Measurements from ENCODE around the gene HJURP. TPM values are rescaled to one million over a fixed set of nuclear protein-coding genes. Genes with fewer than 3 reads are reported as not detected.
A peak's percentile ranks its signal among the peaks of the same experiment; 100 is the strongest.

Gene HJURP
- total RNA-seq, 2 experiments from 2014 or later = 98.4 to 102 TPM

DNA sequence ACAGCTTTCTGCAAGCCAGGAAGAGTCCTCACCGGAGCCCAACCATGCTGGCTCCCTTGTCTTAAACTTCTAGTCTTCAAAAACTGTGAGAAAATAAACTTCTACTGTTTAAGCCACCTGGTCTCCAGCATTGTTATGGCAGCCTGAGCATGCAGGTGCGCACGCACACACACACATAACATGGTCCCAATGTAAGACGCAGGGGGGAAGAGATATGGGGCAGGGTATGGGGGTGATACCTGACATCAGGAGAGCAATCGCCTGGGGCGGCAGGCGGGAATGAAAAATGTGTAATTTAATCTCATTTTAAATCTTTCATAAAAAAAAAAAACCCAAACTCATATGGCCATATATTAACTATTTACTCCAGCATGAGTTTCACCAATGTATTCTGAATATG lies 18.0 kb downstream of the HJURP start:
- Mint-ChIP-seq H3K4me1 (ENCODE audit: low read depth) (peaks cover 10% of the 10 kb centered on the region), H3K36me3 (peaks cover 72% of the 10 kb centered on the region), H3K9me3 (no peaks in the 10 kb centered on the region), H3K4me3 (no peak overlapping the region), H3K27ac (no peak overlapping the region), H3K27me3 (no peaks in the 10 kb centered on the region)
- intact Hi-C loops (cut with micrococcal nuclease) = no loop called here
- ChIA-PET POLR2A (no interaction called here), CTCF (no interaction called here)
- DNase-seq = no peak

DNA sequence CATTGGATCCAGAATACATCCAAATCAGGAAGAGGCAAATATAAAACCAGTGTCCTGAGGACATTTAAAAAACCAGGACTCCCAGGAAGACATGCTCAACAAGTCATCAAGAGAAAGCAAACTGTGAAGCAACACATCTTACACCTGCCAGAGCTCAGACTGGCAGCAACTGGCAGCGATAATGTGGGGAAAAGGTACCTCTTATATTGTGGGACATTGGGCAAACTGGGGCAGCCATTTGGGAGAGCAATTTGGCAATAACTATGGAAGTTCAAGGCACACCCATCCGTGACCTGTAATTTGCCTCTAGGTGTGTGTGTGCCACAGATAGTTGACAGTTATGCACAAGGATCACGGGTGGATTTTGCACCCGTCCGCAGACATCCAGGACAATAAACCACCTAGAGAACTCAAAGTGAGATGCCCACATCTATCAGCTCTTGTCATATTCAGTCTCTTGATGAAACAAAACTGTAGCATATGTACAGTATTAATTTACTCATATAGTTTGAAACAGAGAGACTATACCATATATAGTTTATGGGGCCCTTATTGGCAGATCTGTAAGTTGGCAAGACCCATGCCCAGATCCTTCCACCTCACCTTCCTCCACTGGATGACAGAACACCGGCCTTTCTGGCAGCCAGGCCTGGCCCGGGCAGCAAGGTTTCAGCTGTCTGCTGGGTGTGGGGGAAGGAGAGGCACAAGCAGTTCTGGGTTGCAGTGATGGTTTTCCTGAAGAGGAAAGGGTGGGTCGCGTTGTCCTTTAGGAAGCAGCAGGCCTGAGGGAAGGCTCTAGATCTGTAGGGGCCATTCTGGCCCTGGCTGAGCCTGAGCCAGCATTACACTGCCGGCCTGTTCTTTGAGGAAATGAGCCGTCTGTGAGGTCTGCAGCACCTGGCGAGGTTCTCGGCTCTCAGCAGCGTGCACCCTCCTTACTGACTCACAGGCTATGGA lies 18.8 kb downstream of the HJURP start:
- H3K27ac Mint-ChIP-seq = no peak overlapping the region
- DNase-seq = no peak
- ChIA-PET CTCF (no interaction called here), POLR2A (no interaction called here)
- intact Hi-C loops (cut with micrococcal nuclease) = no loop called here
- no peaks in the 10 kb centered on the region for H3K9me3 Mint-ChIP-seq
- H3K27me3 Mint-ChIP-seq = no peaks in the 10 kb centered on the region
- H3K36me3 Mint-ChIP-seq = peaks cover 64% of the 10 kb centered on the region
- peaks cover 10% of the 10 kb centered on the region for H3K4me1 Mint-ChIP-seq (ENCODE audit: low read depth)
- no peak overlapping the region for H3K4me3 Mint-ChIP-seq

DNA sequence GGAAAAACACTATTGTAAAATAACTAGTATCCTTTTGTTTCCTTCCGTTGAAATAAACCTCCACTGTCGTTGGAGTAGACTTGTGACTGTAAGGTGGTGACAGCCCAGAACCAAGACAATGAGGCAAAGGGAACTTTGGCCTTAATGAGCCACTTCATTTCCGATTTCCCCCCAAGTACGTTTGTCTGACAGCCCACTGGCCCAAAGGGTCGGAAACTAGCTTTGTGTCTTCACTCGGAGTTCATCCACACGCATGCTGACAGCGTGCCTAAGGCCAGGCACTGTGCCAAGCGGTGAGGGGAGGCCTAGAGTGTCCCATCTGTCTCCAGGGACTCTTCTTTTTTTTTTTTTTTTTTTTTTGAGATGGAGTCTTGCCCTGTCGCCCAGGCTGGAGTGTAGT lies 21.0 kb downstream of the HJURP start:
- CTCF ChIA-PET = no interaction called here

DNA sequence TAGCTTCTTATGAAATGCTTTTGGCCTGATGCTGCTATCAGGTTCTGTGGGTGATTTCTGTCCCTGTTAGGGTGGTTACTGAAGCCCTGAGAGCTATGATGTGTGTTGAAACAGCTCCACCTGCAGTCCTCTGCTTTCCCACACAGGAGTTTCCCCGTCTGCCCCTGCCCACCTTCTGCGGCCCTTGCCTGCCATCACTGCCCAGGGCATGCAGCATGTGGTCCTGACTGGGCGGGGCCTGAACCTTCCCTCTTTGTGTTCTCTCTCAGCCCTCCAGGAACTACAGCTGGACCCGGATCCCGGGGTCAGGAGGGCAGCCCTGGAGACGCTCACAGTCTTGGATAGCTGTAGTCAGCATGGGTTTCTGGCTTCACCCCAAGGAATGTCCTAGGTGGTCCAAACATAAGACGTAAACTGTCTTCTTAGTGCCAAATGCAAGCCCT lies 21.4 kb downstream of the HJURP start:
- no peak overlapping the region for H3K27ac Mint-ChIP-seq
- peaks cover 37% of the 10 kb centered on the region for H3K36me3 Mint-ChIP-seq
- peak; percentile 8 for DNase-seq
- H3K4me3 Mint-ChIP-seq = no peak overlapping the region
- POLR2A ChIA-PET = no interaction called here
- no peaks in the 10 kb centered on the region for H3K4me1 Mint-ChIP-seq (ENCODE audit: low read depth)
- no peaks in the 10 kb centered on the region for H3K9me3 Mint-ChIP-seq
- CTCF ChIA-PET = no interaction called here
- no peaks in the 10 kb centered on the region for H3K27me3 Mint-ChIP-seq
- intact Hi-C loops (cut with micrococcal nuclease) = no loop called here

More for the DNA sequence above, 21.0 kb downstream of the HJURP start:
- no peaks in the 10 kb centered on the region for H3K9me3 Mint-ChIP-seq
- intact Hi-C loops (cut with micrococcal nuclease) = no loop called here
- H3K27ac Mint-ChIP-seq = no peak overlapping the region
- POLR2A ChIA-PET = no interaction called here
- peak; percentile 3 for DNase-seq
- H3K4me3 Mint-ChIP-seq = no peak overlapping the region
- peaks cover 2% of the 10 kb centered on the region for H3K4me1 Mint-ChIP-seq (ENCODE audit: low read depth)
- H3K27me3 Mint-ChIP-seq = no peaks in the 10 kb centered on the region
- peaks cover 42% of the 10 kb centered on the region for H3K36me3 Mint-ChIP-seq

DNA sequence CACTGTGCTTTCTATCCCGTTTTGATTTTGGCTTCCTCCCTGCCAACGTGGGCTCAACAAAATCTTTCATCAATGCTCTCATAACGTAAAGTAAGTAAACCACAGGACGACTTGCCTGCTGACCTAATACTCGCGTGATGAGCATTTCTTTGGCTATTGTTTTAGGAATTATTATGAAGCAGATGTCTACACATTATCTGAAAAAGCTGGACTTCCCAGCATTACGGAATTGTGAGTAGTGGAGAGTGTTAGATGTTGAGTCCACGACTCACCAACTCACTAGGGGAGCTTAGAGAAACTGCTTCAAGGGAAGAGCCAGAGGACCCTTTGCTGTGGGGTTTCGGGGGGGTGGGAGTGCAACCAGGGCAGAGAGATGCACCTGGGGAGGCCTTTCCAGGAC lies 21.9 kb downstream of the HJURP start:
- Mint-ChIP-seq H3K27me3 (no peaks in the 10 kb centered on the region), H3K9me3 (no peaks in the 10 kb centered on the region), H3K36me3 (peaks cover 33% of the 10 kb centered on the region), H3K27ac (no peak overlapping the region), H3K4me3 (no peak overlapping the region), H3K4me1 (ENCODE audit: low read depth) (no peaks in the 10 kb centered on the region)
- DNase-seq = no peak
- CTCF ChIA-PET = no interaction called here
- POLR2A ChIA-PET = no interaction called here
- intact Hi-C loops (cut with micrococcal nuclease) = no loop called here

DNA sequence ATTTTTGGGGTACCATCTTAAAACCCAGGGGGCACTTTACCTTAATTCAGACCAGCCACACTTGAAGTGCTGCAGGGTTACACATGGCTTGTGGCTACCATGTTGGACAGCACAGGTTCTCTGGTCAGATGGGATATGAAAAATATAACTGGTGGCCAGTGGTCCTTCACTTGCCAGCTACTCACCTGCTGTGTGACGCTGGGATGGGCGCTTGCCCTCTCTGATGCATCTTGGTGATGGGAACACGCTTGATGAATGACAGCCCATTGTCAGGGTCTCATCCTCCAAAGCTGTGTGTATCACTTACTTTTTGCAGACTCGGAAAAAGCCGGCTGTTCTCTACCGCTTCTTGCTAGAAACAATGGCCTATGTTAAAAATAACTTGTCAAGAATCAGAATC lies 22.5 kb downstream of the HJURP start:
- POLR2A ChIA-PET = no interaction called here
- no peaks in the 10 kb centered on the region for H3K27me3 Mint-ChIP-seq
- H3K4me1 Mint-ChIP-seq (ENCODE audit: low read depth) = no peaks in the 10 kb centered on the region
- CTCF ChIA-PET = no interaction called here
- peaks cover 28% of the 10 kb centered on the region for H3K36me3 Mint-ChIP-seq
- intact Hi-C loops (cut with micrococcal nuclease) = no loop called here
- peak; percentile 3 for DNase-seq
- no peaks in the 10 kb centered on the region for H3K9me3 Mint-ChIP-seq
- H3K27ac Mint-ChIP-seq = no peak overlapping the region
- H3K4me3 Mint-ChIP-seq = no peak overlapping the region

DNA sequence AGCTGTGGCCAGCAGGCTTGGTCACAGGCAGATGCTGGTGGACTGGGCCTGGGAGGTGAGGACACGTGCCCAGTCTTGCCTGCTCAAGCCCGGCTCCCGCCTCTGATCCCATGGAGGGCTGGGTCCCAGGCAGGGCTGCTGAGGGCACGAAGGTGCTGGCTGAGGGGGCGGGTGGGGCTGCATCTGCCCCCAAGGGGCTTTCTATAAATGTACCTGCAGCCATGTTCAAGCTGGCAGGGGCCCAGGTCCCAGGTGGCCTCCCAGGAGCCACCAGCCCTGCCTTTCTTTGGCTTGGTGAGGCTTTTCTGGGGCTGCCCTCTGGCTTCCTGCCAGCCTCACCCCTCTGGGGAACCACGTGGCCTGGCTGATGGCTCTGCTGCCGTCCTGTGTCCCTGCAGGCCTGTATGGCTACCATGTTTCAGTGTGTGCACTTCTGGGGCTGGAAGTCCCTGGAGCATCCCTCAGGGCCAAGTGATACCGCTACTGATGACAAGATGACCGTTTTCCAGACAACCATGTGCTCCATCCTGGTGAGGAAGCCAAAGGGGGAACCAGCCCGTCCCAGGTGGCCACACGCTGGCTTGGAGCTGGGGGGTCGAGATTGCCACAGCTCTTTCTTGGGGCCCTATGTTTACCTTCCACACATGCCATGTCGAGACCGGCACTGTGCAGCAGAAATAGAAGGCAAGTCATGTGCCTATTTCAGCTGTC lies 23.2 kb downstream of the HJURP start:
- Mint-ChIP-seq H3K36me3 (peaks cover 21% of the 10 kb centered on the region), H3K27me3 (no peaks in the 10 kb centered on the region), H3K4me1 (ENCODE audit: low read depth) (no peaks in the 10 kb centered on the region), H3K4me3 (no peak overlapping the region), H3K27ac (no peak overlapping the region), H3K9me3 (peaks cover 2% of the 10 kb centered on the region)
- POLR2A ChIA-PET = no interaction called here
- CTCF ChIA-PET = no interaction called here
- peak; percentile 5 for DNase-seq
- intact Hi-C loops (cut with micrococcal nuclease) = no loop called here

DNA sequence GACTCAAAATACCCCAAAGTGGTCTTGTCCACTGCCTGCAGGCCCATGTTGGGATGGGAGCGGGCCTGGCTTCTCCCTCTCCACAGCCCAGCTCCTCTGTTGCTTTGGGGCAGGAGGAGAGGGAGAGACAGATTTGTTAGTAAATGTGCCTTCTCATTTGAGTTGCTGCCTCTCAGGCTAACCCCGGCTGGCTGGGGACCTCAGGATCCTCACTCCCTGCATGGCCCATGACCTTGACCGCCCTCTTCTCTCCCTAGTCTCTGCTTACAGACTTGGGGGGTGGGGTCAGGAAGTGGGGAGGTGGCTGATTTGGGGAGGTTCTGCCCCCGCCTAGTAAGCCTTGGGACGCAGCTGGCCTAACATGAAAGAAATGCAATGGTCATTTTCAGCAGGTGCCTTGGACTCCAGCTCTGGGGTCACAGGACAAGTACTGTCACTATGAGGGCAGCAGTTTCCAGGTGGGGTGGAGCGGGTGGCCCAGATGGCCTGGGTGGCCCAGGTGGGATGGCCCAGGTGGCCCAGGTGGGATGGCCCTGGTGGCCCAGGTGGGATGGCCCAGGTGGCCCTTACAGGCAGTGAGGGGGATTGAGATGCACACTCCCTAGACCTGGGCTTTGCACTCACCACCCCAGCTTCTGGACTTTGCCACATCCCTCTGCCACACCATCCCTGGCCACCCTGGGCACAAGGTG lies 24.1 kb downstream of the HJURP start:
- Mint-ChIP-seq H3K9me3 (peaks cover 3% of the 10 kb centered on the region), H3K4me1 (ENCODE audit: low read depth) (no peaks in the 10 kb centered on the region), H3K27ac (no peak overlapping the region), H3K27me3 (peaks cover 1% of the 10 kb centered on the region), H3K36me3 (peaks cover 12% of the 10 kb centered on the region), H3K4me3 (no peak overlapping the region)
- ChIA-PET CTCF (no interaction called here), POLR2A (no interaction called here)
- DNase-seq = peak; percentile 6
- intact Hi-C loops (cut with micrococcal nuclease) = no loop called here

DNA sequence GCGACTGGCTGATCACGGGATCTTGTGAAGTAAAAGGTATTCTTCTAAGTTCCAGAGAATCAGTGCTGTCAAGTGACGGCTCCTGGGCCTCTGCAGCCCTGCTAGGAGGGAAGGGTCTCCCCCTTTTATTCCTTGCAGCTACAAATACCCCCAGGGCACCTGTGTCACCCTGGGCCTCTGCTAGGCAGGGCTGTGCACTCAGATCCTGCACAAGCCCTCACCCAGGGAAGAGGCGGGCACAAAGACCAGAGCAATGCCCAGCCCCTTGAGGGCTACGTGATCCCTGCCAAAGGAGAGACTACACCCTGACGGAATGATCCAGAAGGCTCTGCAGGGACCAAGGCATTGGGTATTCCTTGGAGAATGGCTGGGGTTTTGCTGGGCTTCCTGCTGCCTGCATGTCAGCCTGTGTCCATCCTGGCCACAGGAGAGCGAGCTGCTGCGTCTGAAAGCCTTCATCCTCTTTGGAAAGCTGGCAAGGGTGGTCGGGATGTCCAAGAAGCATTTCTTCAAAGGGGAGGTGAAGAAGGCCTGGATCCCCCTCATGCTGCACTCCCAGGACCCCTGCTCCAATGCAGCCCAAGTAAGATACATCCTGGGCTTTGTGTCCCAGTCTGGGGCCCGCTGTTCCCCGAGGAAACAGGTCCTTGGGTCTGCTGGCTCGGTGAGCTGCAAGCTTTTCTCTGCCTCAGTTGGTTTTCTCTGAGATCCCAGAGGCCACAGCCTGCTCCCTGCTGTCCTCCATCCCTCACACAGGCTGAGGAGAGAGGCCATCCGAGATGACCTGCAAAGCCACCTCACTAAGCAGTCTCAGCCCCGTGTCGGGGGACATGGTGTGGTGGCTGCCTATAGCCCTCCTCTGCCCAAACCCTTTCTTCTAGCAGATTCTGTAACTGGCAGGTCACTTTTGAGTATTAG lies 24.9 kb downstream of the HJURP start:
- peaks cover 7% of the 10 kb centered on the region for H3K36me3 Mint-ChIP-seq
- H3K27me3 Mint-ChIP-seq = peaks cover 1% of the 10 kb centered on the region
- ChIA-PET POLR2A (no interaction called here), CTCF (no interaction called here)
- no peaks in the 10 kb centered on the region for H3K4me1 Mint-ChIP-seq (ENCODE audit: low read depth)
- intact Hi-C loops (cut with micrococcal nuclease) = no loop called here
- H3K27ac Mint-ChIP-seq = no peak overlapping the region
- H3K9me3 Mint-ChIP-seq = peaks cover 3% of the 10 kb centered on the region
- DNase-seq = peak; percentile 7
- H3K4me3 Mint-ChIP-seq = no peak overlapping the region

DNA sequence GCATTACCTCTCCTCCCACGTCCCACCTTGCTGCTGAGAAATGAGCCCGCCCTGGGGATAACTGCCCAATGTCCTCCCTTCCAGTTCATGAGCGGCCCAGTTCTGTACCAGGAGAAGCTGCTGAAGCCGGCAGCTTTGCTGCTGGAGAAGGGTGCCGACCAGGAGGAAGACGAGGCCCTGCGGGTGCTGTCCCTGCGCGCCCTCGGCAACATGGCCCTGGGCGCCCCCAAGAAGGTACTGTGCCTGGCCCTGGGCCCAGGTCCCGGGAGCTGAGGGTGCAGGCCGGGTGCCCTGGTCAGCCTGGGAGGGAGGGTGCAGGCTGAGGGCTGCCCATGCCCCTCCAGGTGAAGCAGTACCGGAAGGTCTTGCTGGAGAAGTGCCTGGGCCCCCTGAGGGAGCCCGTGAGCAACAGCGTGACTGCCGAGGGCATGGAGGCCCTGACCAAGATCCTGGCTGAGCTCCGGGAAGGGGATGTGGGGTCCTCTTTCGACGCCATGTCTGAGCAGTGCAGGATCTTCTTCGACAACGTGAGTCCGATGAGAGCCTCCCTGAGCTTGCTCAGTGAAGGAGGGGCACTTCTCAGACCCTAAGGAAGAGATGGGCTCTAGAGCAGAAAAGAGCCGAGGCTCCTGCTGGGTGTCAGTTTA lies 25.7 kb downstream of the HJURP start:
- DNase-seq = peak; percentile 3
- intact Hi-C loops (cut with micrococcal nuclease) = no loop called here
- H3K36me3 Mint-ChIP-seq = no peaks in the 10 kb centered on the region
- POLR2A ChIA-PET = no interaction called here
- no peak overlapping the region for H3K27ac Mint-ChIP-seq
- no peak overlapping the region for H3K4me3 Mint-ChIP-seq
- H3K27me3 Mint-ChIP-seq = peaks cover 1% of the 10 kb centered on the region
- CTCF ChIA-PET = no interaction called here
- H3K4me1 Mint-ChIP-seq (ENCODE audit: low read depth) = no peaks in the 10 kb centered on the region
- H3K9me3 Mint-ChIP-seq = peaks cover 3% of the 10 kb centered on the region

DNA sequence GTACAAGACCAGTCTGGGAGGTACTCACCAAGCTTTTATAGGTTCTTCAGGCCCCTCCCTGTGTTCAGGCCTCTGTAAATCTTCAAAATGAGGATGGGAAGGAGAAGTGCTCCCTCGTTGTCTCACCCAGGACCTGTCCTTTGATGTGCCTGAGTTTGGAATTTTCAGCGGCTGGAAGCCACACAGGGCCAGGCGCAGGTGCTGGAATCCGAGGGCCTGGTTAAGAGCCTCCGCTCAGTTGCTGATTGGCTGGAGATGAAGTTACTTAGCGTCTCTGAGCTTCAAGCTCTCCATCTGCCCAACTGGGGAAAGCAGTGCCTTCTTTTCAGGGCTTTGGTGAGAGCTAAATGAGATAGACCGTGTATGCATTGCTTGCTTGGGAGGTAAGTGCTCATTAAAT lies 30.0 kb downstream of the HJURP start:
- ChIA-PET POLR2A (no interaction called here), CTCF (no interaction called here)
- H3K27ac Mint-ChIP-seq = no peak overlapping the region
- no peaks in the 10 kb centered on the region for H3K36me3 Mint-ChIP-seq
- H3K9me3 Mint-ChIP-seq = peaks cover 3% of the 10 kb centered on the region
- intact Hi-C loops (cut with micrococcal nuclease) = no loop called here
- DNase-seq = peak; percentile 5
- peaks cover 3% of the 10 kb centered on the region for H3K27me3 Mint-ChIP-seq
- no peak overlapping the region for H3K4me3 Mint-ChIP-seq
- no peaks in the 10 kb centered on the region for H3K4me1 Mint-ChIP-seq (ENCODE audit: low read depth)

Measured in activated CD4-positive, alpha-beta memory T cell treated with anti-CD3 and anti-CD28 coated beads for 36 hours (primary cell).